NCI-H2081 treated with DMSO at 0.1 percent for 48 hours (cell line): ENCODE data around the gene BAG1.

Experiments used
- DNase-seq: peaks from one replicate; lab custom pipeline; 2025; lab: John Stamatoyannopoulos, UW

BAG1 gene

DNA sequence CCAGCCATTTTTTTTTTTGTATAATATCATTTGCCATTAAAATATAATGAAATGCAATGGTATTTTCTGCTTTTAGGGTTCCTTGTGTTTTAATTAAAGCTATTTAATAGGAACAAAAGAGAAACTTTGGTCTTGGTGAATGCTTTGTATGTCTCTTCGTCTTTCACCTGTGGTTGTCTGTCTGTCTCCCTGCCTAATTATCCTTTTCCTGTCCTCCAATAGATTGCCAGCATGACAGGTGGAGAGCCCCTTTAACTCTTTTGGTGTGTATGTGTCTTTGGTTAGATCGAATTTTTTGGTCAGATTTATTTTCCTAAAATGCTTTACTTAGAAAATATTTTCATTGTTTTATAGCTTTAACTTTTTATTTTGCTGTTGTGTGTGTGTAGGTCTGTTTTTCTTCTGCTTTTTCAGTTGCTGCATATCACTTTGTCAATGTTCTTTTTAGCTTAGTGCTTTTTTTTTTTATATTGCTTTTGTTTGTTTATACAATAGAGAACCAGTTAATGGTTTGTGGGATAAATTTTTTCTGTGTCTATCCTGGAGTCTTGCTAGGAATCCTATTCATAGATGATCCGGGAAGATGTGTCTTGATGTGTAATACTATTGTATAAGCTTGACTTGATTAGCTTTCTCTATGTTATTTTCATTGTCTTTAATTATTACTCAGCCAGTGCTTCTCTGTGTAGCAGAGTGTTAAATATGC is 8.9 kb upstream of the BAG1 start:
- no peak for DNase-seq

DNA sequence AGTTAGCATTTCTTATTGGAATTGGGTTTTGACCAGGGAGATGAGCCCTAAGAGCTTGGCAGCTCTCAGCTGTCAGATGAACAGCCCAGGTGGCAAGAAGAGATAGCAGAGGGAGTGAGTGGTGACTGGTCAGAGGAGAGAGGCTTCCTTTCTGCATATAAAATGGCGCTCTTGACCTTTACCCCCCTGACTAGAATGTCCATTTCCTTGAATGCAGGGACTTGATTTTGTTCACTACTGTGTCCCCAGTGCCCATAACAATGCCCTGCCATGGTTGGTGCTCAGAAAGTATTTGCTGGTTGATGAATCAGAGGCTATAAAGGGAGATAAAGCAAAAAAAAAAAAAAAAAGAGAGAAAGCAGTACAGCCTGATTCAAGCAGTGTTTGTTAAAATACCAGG is 7.6 kb upstream of the BAG1 start:
- DNase-seq, result no peak

DNA sequence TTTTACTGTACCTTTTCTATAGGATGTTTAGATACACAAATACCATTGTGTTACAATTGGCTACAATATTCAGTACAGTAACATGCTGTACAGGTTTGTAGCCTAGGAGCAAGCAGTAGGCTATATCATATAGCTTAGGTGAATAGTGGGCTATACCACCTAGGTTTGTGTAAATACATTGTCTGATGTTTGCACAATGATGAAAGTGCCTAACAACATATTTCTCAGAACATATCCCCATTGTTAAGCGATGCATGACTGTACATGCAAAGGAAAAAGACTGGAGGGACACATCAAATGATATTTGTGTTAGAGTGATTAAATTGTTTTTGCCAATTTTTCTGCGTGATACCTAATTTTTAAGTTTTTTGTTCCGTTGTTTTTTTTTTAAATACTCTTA is 5.6 kb upstream of the BAG1 start:
- no peak for DNase-seq

DNA sequence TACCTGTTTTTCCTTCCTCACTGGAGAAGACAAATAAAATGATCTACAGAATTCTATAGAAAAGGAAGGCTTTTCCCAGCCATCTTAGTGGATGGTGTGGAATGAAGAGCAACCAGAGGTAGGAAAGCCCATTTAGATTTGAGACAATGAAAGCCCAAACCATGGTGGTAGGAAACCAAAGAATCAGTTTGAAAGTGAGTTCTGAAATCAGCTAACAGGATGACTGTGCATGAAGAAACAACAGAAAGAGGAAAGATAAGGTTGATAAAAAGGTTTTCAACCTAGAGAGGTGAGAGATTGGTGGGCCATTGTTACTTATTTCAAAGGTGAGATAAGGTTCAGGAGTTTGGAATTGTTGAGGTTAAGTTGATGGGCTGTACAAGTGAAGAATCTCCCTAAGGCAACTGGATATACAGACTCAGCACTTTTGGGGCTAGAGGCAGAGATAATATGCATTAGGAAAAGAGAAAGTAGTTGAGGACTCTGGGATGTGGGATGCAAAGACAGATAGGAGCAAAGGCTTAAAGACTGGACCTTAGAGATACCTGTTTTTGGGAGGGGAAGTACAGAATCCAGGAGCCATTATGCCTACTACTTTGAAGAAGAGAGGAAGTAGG is 2.8 kb upstream of the BAG1 start:
- no peak for DNase-seq

DNA sequence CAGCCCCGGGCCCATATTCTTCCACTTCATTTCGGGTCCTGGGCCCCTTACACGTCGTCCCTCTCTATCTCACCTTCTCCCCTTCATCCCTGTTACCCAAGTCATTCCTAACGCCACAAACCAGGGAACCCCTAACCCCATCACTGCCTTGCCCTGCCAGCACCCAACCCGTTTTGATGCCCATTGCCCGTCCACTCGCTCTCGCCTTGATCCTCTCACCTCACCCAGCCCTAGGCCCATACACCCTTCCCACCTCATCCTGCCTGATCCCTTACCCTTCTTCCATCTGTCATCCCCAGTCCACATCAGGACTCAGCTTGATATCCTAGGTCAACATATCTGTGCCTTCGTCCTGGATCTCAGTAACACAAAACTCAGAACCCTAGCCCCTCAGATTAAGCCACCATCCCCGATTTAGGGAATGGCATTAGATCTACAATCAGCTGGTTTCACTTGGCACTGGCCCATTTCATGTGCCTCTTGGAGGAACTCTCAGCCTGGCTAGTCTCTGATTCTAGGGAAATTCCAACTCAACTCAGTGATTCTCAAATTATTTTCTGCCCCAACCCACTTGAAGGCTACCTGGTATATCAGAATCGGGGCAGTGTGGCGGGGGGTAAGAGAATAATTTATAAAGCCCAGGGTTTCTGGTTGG is 830 bp upstream of the BAG1 start:
- DNase-seq, result no peak

DNA sequence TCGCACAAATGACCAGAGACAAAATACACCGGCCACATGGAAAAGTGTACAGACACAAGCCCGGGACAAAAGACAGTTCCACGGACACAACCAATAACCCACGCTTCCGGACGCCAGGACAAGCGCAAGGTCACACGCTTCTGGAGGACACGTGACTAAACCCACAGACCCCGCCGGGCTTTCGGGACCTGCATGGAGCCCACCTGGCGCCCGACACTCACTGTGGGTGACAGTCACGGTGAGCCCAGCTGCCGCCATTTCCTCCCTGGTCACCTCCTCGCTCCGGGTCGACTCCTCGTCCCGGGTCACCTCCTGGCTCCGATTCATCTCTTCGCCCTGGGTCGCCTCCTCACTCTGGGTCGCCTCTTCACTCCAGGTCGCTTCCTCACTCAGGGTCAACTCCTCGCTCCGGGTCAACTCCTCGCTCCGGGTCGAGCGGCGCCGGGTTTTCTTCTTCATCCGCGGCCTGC is 470 bp downstream of the BAG1 start:
- no peak for DNase-seq

DNA sequence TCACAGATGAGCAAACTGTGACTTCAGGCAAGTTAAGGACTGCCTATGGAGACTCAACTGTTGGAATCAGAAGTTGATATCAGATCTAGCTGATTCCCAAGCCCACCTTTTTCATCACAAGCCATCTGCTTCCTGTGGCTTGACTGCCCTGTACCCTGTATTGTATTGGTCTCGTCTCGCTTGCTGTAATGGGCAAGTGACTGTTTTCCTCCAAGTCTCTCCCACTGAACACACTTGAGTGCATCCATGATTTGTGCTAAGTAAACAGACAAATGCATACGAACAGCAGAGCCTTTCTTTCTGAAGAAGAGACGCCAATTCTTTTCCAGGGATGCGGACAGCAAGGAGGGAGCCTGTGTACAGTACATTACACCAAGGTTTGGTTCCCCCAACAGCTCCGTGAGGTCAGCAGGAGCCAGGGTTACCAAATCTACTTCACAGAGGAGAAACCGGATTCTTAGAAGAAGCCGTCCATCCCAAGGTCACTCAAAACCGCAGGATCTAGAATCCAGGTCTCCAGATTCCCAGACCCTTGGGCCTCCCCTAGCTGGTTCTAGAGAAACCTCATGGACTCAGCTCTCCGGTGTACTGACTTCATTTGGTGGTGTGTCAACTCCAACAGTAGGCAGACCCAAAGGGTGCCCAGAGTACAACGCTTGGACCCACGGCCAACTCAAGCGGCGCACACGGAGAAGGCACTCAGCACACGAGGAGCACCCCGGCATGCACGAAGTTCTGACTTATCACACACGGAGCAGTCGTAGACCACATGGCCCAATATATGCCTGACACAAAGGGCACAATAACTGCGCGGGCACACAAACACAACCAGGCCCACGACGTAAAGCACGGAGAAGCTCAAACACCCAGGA is 1.1 kb downstream of the BAG1 start:
- no peak for DNase-seq

DNA sequence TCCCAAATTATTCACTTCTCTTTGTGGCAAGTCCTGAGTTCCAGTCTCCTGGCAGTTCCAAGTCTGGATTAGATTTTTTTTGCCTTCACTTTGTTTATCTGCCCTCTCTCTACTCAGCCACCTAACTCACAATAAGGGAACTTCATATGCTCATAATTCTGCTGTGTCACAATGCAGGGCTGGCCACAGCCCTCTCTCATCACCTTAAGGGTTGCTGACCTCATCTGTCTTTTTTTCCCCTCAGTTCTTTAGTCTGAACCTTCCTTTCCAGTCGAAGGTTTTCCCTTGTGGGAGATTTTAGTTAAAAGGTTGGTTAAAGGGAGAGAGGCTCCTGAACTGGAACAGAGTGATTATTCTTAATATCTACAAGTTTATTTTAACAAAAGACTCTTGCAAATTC is 4.1 kb downstream of the BAG1 start:
- DNase-seq, result no peak

DNA sequence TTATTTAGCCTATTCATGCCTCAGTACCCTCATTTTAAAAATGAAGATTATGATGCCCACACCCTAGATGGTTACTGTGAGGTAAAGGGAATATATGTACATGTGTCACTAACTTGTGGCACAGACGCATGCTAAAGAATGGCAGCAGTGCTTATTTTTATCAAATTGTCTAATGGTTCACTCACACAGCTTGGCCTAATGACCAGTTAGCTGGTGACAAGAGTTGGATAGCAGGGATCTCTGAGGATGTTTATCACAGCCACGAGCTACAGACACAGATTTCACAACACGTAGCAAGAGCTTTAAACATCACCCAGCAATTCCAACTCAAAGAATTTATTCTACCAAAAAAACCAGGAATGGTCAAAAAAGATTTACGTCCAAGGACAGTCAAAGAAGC is 7.2 kb downstream of the BAG1 start:
- DNase-seq, result no peak

DNA sequence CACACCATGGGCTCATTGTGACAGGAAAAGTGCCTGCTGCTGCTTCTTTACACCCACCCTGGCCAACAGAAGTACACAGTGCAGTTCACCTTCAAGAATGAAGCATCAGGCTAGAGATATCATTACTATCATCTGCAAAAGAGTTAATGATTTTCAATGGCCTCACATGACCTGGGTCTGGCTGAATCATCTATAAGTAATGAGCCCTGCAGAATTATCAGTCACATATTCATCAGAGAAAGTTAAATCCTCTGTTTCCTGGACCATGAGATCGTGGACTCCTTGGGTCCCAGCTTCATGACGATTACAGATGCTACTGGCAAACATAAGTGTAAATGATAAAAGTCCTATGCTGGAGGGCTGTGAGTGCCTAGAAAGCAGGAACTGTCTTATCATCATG is 8.3 kb downstream of the BAG1 start:
- no peak for DNase-seq

DNA sequence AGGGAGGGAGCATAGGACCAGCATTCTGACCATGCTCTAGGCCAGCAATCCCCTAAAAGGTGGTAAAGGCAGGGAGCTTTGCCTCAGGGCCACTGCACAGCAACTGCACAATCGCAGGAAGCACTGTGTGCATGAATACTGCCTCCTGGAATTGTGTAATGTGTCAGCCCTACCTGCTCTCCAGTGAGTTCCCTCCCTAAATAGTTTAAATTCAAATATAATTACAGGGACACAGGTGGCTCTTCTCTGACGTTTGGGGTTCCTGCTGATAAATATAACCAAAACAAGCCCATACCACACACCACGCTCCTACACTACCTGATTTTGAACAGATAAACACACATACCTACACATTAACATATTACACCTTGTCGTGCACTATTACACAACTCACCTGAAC is 9.0 kb downstream of the BAG1 start:
- DNase-seq, result no peak

DNA sequence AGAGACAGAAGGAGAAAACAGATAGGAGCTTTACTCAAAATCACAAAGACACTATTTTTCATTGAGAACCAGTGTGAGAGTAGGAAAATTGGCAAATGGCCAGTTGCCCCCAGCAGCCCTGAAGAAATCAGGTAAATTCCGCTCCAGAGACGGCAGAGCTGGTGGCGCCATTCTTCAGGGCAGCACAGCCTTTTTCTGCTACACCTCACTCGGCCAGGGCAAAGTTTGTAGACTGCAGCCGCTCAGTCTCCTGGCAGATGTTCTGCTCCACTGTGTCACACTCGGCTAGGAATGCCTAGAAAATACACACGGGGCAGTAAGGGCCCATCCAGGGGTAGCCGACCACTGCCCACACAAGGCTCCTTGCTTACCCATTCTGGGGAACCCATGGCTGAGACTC is 9.5 kb downstream of the BAG1 start:
- DNase-seq, result no peak

DNA sequence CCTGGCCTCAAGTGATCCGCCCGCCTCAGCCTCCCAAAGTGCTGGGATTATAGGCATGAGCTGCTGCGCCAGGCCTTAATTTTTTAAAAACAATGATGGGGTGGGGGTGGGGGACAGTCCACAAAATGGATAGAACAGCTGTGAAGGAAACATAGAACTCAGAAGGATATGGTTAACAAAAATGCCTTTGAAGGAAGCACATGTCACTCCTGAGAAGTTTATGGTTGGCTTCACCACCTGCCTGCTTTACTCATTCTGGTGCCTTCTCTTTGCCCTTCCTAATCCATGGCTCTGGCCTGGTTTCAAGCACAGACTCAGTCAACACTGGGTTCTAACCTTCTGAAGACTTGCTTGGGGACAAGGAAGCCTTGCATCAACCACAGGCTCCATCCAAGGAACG is 10.3 kb downstream of the BAG1 start:
- DNase-seq, result no peak

DNA sequence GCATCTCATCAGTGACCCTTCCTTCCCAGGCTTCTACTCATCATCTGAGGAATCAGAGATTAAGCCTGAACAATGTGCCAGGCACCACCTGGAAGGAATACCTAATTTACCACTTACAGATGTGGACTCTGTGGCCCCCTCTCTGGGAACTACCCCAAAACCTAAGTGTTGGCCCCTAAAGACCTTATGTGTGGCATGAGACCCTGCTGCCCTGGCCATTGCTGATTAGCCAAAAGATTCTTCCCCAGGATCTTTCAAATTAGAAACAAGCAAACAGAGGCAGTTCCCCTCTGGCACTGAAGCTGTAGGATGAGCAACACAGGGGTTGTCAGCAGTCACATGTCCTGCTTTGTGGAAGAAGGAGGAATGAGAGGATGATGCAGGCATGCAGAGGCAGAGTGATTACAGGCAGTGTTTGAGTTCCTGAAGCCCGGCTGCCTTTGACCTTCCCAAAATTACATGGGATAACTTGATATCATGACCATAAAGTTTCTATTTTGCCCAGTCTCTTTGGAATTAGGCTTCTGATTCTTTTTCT is 14.0 kb downstream of the BAG1 start:
- DNase-seq, result no peak

DNA sequence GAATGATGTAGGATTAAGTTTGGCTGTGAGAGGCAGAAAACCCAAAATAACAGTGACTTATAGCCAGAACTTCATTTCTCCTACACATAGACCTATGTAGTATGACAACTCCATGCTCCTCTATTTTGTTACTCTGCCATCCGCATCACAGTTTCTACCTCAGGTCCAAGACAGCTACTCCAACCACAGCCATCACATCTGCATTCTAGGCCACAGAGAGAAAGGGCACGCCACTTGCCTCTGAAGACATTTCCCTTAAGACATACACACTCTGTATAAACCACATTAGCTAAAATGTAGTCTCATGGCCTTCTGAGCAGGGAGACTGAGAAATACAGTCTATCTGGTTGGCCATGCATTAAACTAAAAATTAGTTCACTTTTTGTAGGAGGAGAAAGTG is 14.5 kb downstream of the BAG1 start:
- DNase-seq, result no peak

DNA sequence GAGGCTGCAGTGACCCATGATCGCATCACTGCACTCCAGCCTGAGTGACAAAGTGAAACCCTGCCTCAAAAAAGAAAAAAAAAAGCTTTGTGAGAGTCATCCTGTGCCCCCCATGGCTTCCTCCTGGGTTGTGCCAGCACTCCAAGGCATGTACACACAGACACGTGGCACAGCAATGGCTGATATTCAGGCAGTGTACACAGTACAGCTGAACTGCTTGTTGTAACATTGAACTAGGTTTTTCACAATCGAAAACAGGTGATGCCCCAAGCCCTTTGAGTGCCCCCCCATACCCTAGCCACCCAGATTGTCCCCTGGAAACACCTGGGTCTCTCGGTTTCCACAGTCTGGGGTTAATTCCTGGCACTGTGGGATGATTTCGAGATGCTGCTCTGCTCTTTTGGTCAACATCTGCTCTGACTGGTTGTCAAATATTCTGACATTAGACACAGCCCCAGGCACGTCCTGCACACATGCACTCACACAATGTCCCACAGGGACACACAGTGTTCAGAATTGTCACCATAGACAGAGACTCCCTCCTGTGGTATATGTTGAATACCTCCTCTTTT is 15.3 kb downstream of the BAG1 start:
- DNase-seq, result no peak

DNA sequence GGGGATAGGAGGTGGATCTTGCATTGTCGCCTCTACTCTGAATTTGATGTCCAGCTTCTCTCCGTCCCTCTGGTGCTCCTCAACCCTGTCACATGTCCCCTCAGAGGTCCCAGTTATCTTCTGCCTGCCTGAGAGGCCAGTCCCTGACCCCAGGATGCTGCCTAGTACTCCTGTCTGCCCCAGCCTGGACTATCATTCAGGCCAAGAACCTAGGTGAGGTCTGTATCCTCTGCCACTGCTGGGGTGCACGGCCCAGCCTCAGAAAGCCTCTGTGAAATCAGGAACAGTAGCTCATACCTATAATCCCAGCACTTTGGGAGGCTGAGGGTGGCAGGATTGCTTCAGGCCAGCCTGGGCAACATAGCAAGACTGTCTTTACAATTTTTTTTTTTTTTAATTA is 15.9 kb downstream of the BAG1 start:
- DNase-seq, result no peak

DNA sequence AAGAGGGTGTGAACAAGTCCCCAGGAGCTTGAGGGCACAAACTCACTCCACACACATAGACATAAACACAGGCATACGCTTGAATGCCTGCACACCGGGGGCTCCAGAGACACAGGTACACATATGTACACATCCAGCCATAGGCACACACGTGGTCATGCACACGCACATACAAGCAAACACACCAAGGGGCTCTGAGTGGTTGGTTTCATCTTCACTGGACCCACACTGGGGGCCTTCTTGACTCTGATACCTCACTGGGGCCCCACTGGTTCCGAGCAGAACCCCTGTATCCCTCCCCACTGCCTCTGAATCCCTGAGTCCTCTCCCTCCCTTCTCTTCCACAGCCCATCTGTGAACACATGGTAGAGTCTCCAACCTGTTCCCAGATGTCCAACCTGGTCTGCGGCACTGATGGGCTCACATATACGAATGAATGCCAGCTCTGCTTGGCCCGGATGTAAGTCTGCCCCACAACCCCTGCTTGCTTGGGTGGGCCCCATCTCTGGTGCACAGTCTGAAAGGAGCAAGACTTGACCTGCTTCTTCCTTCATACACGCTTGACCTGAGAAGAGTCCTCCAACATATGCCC is 18.1 kb downstream of the BAG1 start:
- no peak for DNase-seq

DNA sequence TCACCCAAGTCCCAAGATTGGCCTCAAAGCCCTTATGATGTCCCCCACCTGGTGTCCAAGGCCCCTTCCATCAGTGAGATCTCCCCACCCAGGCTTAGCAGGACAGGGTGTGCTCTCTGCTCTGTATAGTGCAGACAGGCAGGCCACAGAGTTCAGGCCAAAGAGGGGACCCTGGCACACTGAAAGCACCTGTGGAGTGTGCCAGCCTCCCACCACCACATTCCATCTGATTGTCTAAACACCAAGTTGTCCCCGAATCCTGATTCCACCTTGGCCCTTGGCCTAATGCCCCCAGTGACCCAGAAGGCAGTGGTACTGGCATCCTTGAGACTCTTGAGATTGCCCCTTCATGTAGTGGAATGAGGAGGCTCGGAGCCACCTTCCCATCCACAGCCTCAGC is 19.2 kb downstream of the BAG1 start:
- DNase-seq, result no peak

DNA sequence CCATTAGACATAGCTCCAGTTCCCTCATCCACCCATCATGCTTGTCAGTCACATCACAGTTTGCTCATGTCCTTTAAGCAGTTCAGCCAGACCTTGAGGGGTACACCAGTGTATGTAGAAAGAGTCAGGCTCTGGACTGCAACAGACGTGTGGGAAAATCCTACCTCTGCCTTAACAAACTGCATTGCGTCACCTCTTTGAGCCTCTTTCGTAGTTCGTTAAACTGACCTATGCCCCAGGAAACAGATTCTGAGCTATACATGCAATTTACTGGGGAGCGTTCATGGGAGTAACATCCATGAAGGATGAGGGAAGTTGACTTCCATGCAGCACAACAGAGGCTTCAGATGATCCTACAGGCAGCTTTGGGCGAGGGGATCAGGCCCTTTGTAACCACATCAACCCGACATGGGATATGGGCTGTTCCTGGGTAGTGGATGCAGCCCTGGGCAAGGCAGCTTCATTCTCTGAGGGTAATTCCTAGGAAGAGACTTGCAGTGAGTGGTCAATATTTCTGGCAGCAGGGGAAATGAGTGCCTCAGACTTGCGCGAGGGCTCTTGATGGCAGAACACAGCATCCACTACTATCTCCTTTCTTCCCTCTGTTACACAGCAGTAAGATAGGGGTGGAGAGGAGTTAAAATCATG is 20.2 kb downstream of the BAG1 start:
- no peak for DNase-seq

DNA sequence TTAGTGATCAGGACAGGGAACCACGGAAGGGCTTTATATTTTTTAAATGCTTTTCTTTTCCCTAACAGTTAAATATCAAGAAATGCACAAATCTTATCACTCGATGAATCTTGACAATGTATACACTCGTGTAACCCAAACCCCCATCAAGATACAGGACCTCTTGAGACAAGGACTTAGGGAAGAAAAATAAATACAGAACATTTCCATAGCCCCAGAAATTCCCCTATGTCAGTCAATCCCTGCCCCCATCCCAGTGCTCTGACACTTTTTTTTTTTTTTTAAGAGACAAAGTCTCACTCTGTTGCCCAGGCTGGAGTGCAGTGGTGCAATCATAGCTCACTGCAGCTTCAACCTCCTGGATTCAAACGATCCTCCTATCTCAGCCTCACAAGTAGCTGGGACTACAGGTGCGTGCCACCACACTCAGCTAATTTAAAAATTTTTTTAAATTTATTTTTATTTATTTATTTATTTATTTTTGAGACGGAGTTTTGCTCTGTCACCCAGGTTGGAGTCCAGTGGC is 21.8 kb downstream of the BAG1 start:
- no peak for DNase-seq
